GM12878 (cell line): Measurements from ENCODE around the gene PLA2G2E. TPM values are rescaled to one million over a fixed set of nuclear protein-coding genes. Genes with fewer than 3 reads are reported as not detected.

Experiments used
- ATAC-seq: fragments of 200-7000 bp; cut with Tn5 transposase; 3 replicates; pipeline ENCODE4 v1.9.1; 2020; ENCODE audit warnings: mild to moderate bottlenecking, moderate library complexity
- BruUV-seq: library from RNA; stranded (reverse); fragments of 400-500 nt; replicated peaks from 2 replicates; lab custom pipeline; 2021; lab: Mats Ljungman, UMichigan
- CTCF ChIA-PET: fragments of 300-600 bp; sonication (Branson Sonifier 250); formaldehyde crosslinking; extraction: SDS; loops from one replicate; lab custom pipeline; 2021; ENCODE audit warnings: inconsistent platforms; lab: Yijun Ruan, JAX
- POLR2A ChIA-PET: fragments of 350-600 bp; formaldehyde crosslinking; extraction: SDS; loops from one replicate; lab custom pipeline; 2021; ENCODE audit warnings: inconsistent platforms; lab: Charles Lee
- RAD21 ChIA-PET: fragments of 300-600 bp; sonication (Branson Sonifier 250); formaldehyde crosslinking; loops from one replicate; lab custom pipeline; 2023; ENCODE audit warnings: antibody characterized with exemption; ENCODE audit not compliant: unreplicated experiment; lab: Charles Lee
- SMC1A ChIA-PET: fragments of 300-600 bp; sonication (Branson Sonifier 250); formaldehyde crosslinking; loops from one replicate; lab custom pipeline; 2023; ENCODE audit not compliant: unreplicated experiment, uncharacterized antibody; lab: Charles Lee
- DNase-seq: peaks from one replicate; pipeline ENCODE4 v3.0.0-alpha.2; 2011; ENCODE audit warnings: low read depth, low spot score
- FAIRE-seq: peaks from 3 replicates; lab custom pipeline; 2011; peaks lifted over from hg19 to GRCh38; lab: Jason Lieb, UNC
- H2AFZ ChIP-seq: 2 replicates; pipeline ENCODE4 v1.6.0; 2011; ENCODE audit warnings: low read depth, low read length, control low read depth; ENCODE audit not compliant: control insufficient read depth
- H3K27ac ChIP-seq: 2 replicates; pipeline ENCODE4 v1.5.1; 2011; ENCODE audit warnings: control low read depth; ENCODE audit not compliant: control insufficient read depth, insufficient read depth
- H3K27me3 ChIP-seq, 2 experiments: replicated peaks in 1 of 2; 2 replicates each; pipeline versions ENCODE4 v1.6.0 to v1.6.1; 2011; ENCODE audit warnings: low read length in 1 of 2; ENCODE audit not compliant: control insufficient read depth in 2 of 2, insufficient read depth in 2 of 2
- H3K36me3 ChIP-seq, 2 experiments: 2 replicates each; pipeline ENCODE4 v1.5.1; 2011; ENCODE audit warnings: low read length in 1 of 2; ENCODE audit not compliant: control insufficient read depth in 2 of 2, insufficient read depth in 2 of 2
- H3K4me1 ChIP-seq: 2 replicates; pipeline ENCODE4 v1.6.1; 2011; ENCODE audit warnings: mild to moderate bottlenecking, low read length, moderate library complexity, mixed read lengths; ENCODE audit not compliant: control insufficient read depth, insufficient read depth
- H3K4me2 ChIP-seq: 2 replicates; pipeline ENCODE4 v1.6.0; 2011; ENCODE audit warnings: control low read depth; ENCODE audit not compliant: control insufficient read depth, insufficient read depth
- H3K4me3 ChIP-seq: fragments of 200-600 bp; sonication (generic); 2 replicates; pipeline ENCODE4 v1.5.1; 2016
- H3K79me2 ChIP-seq: 2 replicates; pipeline ENCODE4 v1.6.0; 2011; ENCODE audit warnings: low read length; ENCODE audit not compliant: control insufficient read depth, insufficient read depth
- H3K9ac ChIP-seq: 2 replicates; pipeline ENCODE4 v1.8.0; 2011; ENCODE audit warnings: low read length, control low read depth, mixed read lengths; ENCODE audit not compliant: control insufficient read depth, insufficient read depth
- H3K9me3 ChIP-seq: replicated peaks from 3 replicates; pipeline ENCODE4 v1.5.1; 2011; ENCODE audit warnings: mild to moderate bottlenecking, low read length; ENCODE audit not compliant: control insufficient read depth, insufficient read depth
- H4K20me1 ChIP-seq: 2 replicates; pipeline ENCODE4 v1.6.0; 2011; ENCODE audit not compliant: control insufficient read depth, insufficient read depth
- ASH2L ChIP-seq: fragments of 300-600, 200-600 bp; sonication (generic); IDR thresholded peaks from 2 replicates; pipeline ENCODE4 v1.6.1; 2017; ENCODE audit warnings: low read depth, mild to moderate bottlenecking, borderline replicate concordance
- FOXM1 ChIP-seq: IDR thresholded peaks from 2 replicates; pipeline ENCODE4 v1.6.1; 2012; ENCODE audit warnings: low read depth, mild to moderate bottlenecking, inconsistent platforms, low read length, moderate library complexity
- HDAC6 ChIP-seq: fragments of 200-600 bp; sonication (generic); IDR thresholded peaks from one replicate; pipeline ENCODE4 v1.8.0; 2017; ENCODE audit warnings: antibody characterized with exemption; ENCODE audit not compliant: unreplicated experiment
- IKZF1 ChIP-seq: fragments of 450-650 bp; conservative IDR thresholded peaks from 2 replicates; pipeline ENCODE4 v1.6.1; 2017; ENCODE audit warnings: antibody characterized with exemption, mild to moderate bottlenecking
- IRF3 ChIP-seq: fragments of 450-650 bp; IDR thresholded peaks from 2 replicates; pipeline ENCODE4 v1.6.1; 2014; ENCODE audit warnings: mild to moderate bottlenecking
- MEF2B ChIP-seq: fragments of 450-650 bp; IDR thresholded peaks from 2 replicates; pipeline ENCODE4 v1.6.1; 2018; ENCODE audit warnings: mild to moderate bottlenecking, moderate library complexity; ENCODE audit not compliant: partially characterized antibody, poor library complexity, severe bottlenecking
- MYB ChIP-seq: fragments of 150-350 bp; IDR thresholded peaks from 2 replicates; pipeline ENCODE4 v1.6.1; 2014; ENCODE audit warnings: mild to moderate bottlenecking, low read depth, low read length, borderline replicate concordance
- NR2C2 ChIP-seq: IDR thresholded peaks from 2 replicates; pipeline ENCODE4 v1.6.1; 2011; ENCODE audit warnings: borderline replicate concordance, low read depth; ENCODE audit not compliant: control insufficient read depth, insufficient read length
- POLR2AphosphoS5 ChIP-seq: IDR thresholded peaks from 2 replicates; pipeline ENCODE4 v1.6.1; 2011; ENCODE audit warnings: mild to moderate bottlenecking, low read length, inconsistent platforms
- RELA ChIP-seq: fragments of 450-650 bp; IDR thresholded peaks from 2 replicates; pipeline ENCODE4 v1.8.0; 2014; ENCODE audit warnings: borderline replicate concordance; ENCODE audit not compliant: partially characterized antibody
- REST ChIP-seq: IDR thresholded peaks from 2 replicates; pipeline ENCODE4 v1.6.1; 2012; ENCODE audit warnings: mild to moderate bottlenecking, low read depth, low read length
- RFX5 ChIP-seq: IDR thresholded peaks from 2 replicates; pipeline ENCODE4 v1.6.1; 2011; ENCODE audit warnings: low read depth, low read length, improper control_type of control experiment
- RUNX3 ChIP-seq: IDR thresholded peaks from 2 replicates; pipeline ENCODE4 v1.6.1; 2012; ENCODE audit warnings: low read length, inconsistent platforms
- ZNF24 ChIP-seq: fragments of 450-650 bp; IDR thresholded peaks from 2 replicates; pipeline ENCODE4 v1.6.1; 2017; ENCODE audit warnings: antibody characterized with exemption, mild to moderate bottlenecking
- ZNF384 ChIP-seq: IDR thresholded peaks from 2 replicates; pipeline ENCODE4 v1.6.1; 2012; ENCODE audit warnings: low read depth, mild to moderate bottlenecking, low read length, improper control_type of control experiment, borderline replicate concordance
- WGBS: methylation state at CpG from one replicate; pipeline ENCODE4 v1.1.6; 2016; ENCODE audit warnings: low lambda C conversion rate; ENCODE audit not compliant: insufficient replicate concordance, insufficient coverage; ENCODE audit errors: missing lambda C conversion rate; 5-methylcytosine and 5-hydroxymethylcytosine counted together
- in situ Hi-C: fragments of 300-500 bp; cut with MboI; formaldehyde crosslinking; loops from 9 replicates; pipeline ENCODE4 v1.14.3; 2018; ENCODE audit warnings: mixed read lengths
- intact Hi-C: fragments of 100-400 bp; cut with micrococcal nuclease; formaldehyde crosslinking; loops from one replicate; pipeline ENCODE4 v1.14.2; 2022; ENCODE audit not compliant: unreplicated experiment
- polyA plus RNA-seq, 11 experiments: library from polyadenylated mRNA; depleted of rRNA in 4 of 11; unstranded in 6 of 11; stranded (reverse) in 5 of 11; fragments of >200 nt; fragmentation: Nextera tagmentation in 4 of 11; fragmentation: Illumina TruSeq in 1 of 11; extraction: Ambion mirVana in 4 of 11; extraction: Trizol in 1 of 11; gene quantifications; 1 replicate in 1 of 11; 2 replicates in 10 of 11; pipeline versions ENCODE4 v1.2.1 to v1.2.3, GENCODE V29; 2011 to 2016; ENCODE audit warnings: inconsistent platforms in 2 of 11, missing spikeins in 2 of 11, low read depth in 1 of 11
- total RNA-seq, 4 experiments: library from RNA; depleted of rRNA in 3 of 4; stranded (reverse); fragments of >200 nt in 3 of 4; fragmentation: Illumina TruSeq in 1 of 4; extraction: Trizol in 1 of 4; gene quantifications; 2 replicates each; pipeline versions ENCODE4 v1.2.1 to v1.2.3, GENCODE V29; 2013 to 2021

Gene PLA2G2E
- total and polyA plus RNA-seq, 10 of the 15 experiments (the other 5 are each of a cell fraction or from before 2014, with no cell fraction given): not detected

- DNase-seq (no peak), ATAC-seq (no peak)
- H3K4me3 ChIP-seq: no peak overlapping the region
- H3K4me2 ChIP-seq: no peak overlapping the region
- RAD21 ChIA-PET: no interaction called here
- H3K36me3 ChIP-seq: no peaks in the 10 kb centered on the region
- WGBS: 86% methylated on average over 4 of the region's 4 CpGs
- no peak overlapping the region for H3K27ac ChIP-seq
- BruUV-seq: no TSS peak
- in situ Hi-C loops: no loop called here
- TF ChIP-seq MYB (no peak), MEF2B (no peak), ASH2L (no peak), HDAC6 (no peak), ZNF384 (no peak), RUNX3 (no peak), RELA (no peak), REST (no peak), IKZF1 (no peak), NR2C2 (no peak), ZNF24 (no peak), IRF3 (no peak), FOXM1 (no peak), RFX5 (no peak), POLR2AphosphoS5 (no peak)
- TF ChIP-seq, all 136 proteins: peak for 0
- ChIA-PET POLR2A (no interaction called here), SMC1A (no interaction called here), CTCF (interaction anchor here (0.5 kb wide), 1 partner anchor 89 kb away, joined by 3 read pairs; no protein-coding TSS in a partner anchor)
- Histone ChIP-seq H3K79me2 (no peaks in the 10 kb centered on the region), H4K20me1 (no peaks in the 10 kb centered on the region), H3K9me3 (no peaks in the 10 kb centered on the region; the same call in 2 of the 3 replicates), H3K4me1 (no peaks in the 10 kb centered on the region; the same call in 1 of the 2 replicates), H2AFZ (no peak overlapping the region), H3K9ac (no peak overlapping the region), H3K27me3 (no peaks in the 10 kb centered on the region; a peak in 2 of 4 replicates)
- FAIRE-seq: no peak
- intact Hi-C loops: no loop called here
Measured at GRCh38 chr1:19963636-19964035, 40.2 kb upstream of the PLA2G2E start.
